OCI-LY7 (cell line): ENCODE results near the gene GPR3. TPM values are rescaled to one million over a fixed set of nuclear protein-coding genes. Genes with fewer than 3 reads are reported as not detected.

Experiments used
- BruUV-seq: library from RNA; stranded (reverse); fragments of 400-500 nt; replicated peaks from 2 replicates; lab custom pipeline; 2021; lab: Mats Ljungman, UMichigan
- CTCF ChIA-PET: fragments of 300-600 bp; sonication (Branson Sonifier 250); formaldehyde crosslinking; loops from one replicate; lab custom pipeline; 2022; ENCODE audit warnings: antibody characterized with exemption; ENCODE audit not compliant: unreplicated experiment; lab: Charles Lee
- POLR2A ChIA-PET: fragments of 300-600 bp; sonication (Branson Sonifier 250); formaldehyde crosslinking; loops from one replicate; lab custom pipeline; 2022; ENCODE audit warnings: antibody characterized with exemption; lab: Charles Lee
- DNase-seq: peaks from one replicate; pipeline ENCODE4 v3.0.0-alpha.2; 2015; ENCODE audit warnings: low spot score
- H2AFZ ChIP-seq: fragments of 200-600 bp; sonication (generic), shearing (Covaris generic); 2 replicates; pipeline ENCODE4 v1.6.1; 2014; ENCODE audit warnings: mild to moderate bottlenecking, antibody characterized with exemption, low read length, moderate library complexity
- H3K27ac ChIP-seq: fragments of 200-600 bp; sonication (generic); 2 replicates; pipeline ENCODE4 v1.5.1; 2014; ENCODE audit warnings: mixed run types, low read depth, mild to moderate bottlenecking, moderate library complexity, low read length, inconsistent platforms; ENCODE audit not compliant: poor library complexity, severe bottlenecking
- H3K36me3 ChIP-seq: fragments of 200-600 bp; sonication (generic); 2 replicates; pipeline ENCODE4 v1.6.1; 2014; ENCODE audit warnings: mild to moderate bottlenecking, antibody characterized with exemption, low read length, moderate library complexity, mixed read lengths; ENCODE audit not compliant: insufficient read depth
- H3K4me1 ChIP-seq: fragments of 200-600 bp; sonication (generic); 2 replicates; pipeline ENCODE4 v1.5.1; 2014; ENCODE audit warnings: mild to moderate bottlenecking, low read length; ENCODE audit not compliant: insufficient read depth, poor library complexity, severe bottlenecking
- H3K4me2 ChIP-seq: fragments of 200-600 bp; sonication (generic); 2 replicates; pipeline ENCODE4 v1.6.1; 2014; ENCODE audit warnings: mild to moderate bottlenecking, low read length
- H3K4me3 ChIP-seq: fragments of 200-600 bp; sonication (generic); 2 replicates; pipeline ENCODE4 v1.5.1; 2014; ENCODE audit warnings: mild to moderate bottlenecking, low read depth, low read length; ENCODE audit not compliant: poor library complexity, severe bottlenecking
- H3K79me2 ChIP-seq: fragments of 200-600 bp; sonication (generic); 2 replicates; pipeline ENCODE4 v1.6.1; 2016; ENCODE audit warnings: low read depth, mild to moderate bottlenecking, low read length, moderate library complexity, mixed read lengths; ENCODE audit not compliant: insufficient read depth
- H3K9me2 ChIP-seq: fragments of 200-600 bp; sonication (generic); 2 replicates; pipeline ENCODE4 v1.6.1; 2016; ENCODE audit warnings: mild to moderate bottlenecking, low read length, mixed read lengths; ENCODE audit not compliant: insufficient read depth
- H3K9me3 ChIP-seq: fragments of 200-600 bp; sonication (generic); 2 replicates; pipeline ENCODE4 v1.6.1; 2014; ENCODE audit warnings: mild to moderate bottlenecking, mixed run types, low read length, mixed read lengths
- H4K20me1 ChIP-seq: fragments of 200-600 bp; sonication (generic); 2 replicates; pipeline ENCODE4 v1.6.1; 2014; ENCODE audit warnings: mild to moderate bottlenecking, antibody characterized with exemption, low read length, moderate library complexity, mixed read lengths; ENCODE audit not compliant: insufficient read depth
- EZH2phosphoT487 ChIP-seq: fragments of 200-600 bp; sonication (generic); IDR thresholded peaks from 2 replicates; pipeline ENCODE4 v1.6.1; 2018; ENCODE audit warnings: low read depth, borderline replicate concordance, mild to moderate bottlenecking, mixed run types, antibody characterized with exemption, low read length, moderate library complexity, mixed read lengths
- intact Hi-C: fragments of 100-400 bp; cut with micrococcal nuclease; formaldehyde crosslinking; loops from one replicate; pipeline ENCODE4 v1.10.0; 2022; ENCODE audit not compliant: unreplicated experiment
- total RNA-seq, 2 experiments: library from RNA; depleted of rRNA in 1 of 2; stranded (reverse); fragments of >200 nt in 1 of 2; shearing (Covaris generic) in 1 of 2; gene quantifications; 2 replicates each; pipeline ENCODE4 v1.2.3, GENCODE V29; 2014 to 2022
- TF ChIP-seq, protein P1 (sequence below): fragments of 200-600 bp; sonication (generic); conservative IDR thresholded peaks from 2 replicates; pipeline ENCODE4 v1.5.1; 2014; ENCODE audit warnings: mild to moderate bottlenecking, antibody characterized with exemption, low read length, moderate library complexity, mixed read lengths

GPR3 gene
- total RNA-seq, 2 experiments from 2014 or later = 0.25 to 0.32 TPM

DNA sequence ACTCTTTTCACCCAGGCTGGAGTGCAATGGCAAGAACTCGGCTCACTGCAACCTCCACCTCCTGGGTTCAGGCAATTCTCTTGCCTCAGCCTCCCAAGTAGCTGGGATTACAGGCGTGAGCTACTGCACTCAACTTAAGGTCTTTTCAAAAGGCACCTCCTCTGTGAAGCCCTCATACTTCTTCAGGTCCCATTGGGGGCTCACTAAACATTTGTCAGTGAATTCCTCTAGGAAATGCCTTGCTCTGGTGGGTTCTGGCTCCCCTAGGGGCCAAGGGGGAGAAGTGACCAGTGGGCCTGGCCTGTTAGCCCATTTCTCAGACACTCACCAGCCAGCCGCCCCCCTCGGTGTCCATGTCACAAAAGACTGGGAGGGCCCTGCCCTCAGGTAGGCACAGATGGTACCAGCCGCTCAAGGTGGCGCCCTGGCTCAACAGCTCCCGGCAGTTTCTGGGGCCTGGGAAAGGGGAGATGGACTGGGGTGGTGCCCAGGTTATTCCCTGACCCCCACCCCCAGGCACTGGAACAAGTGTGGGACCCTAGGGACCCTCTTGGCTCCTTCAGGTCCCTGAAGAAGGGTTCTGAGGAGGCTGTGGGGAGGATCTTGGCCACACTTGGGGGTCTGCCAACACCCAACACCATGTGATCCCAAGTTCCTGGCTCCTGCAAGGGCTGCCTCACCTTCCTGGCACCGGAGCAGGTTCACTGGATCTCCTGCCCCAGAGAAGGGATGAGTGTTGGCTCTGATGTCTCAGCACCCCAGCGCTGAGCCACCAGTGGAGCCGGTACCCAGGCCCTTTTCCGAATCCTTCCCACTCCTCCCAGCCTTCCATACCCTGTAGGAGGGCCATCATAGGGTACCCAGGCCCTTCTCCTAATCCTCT, 19.4 kb upstream of the GPR3 start:
- H3K9me2 ChIP-seq = no peaks in the 10 kb centered on the region
- POLR2A ChIA-PET = no interaction called here
- no peak overlapping the region for H2AFZ ChIP-seq
- intact Hi-C loops = no loop called here
- no peak overlapping the region for H3K27ac ChIP-seq
- no peak for DNase-seq
- H3K4me2 ChIP-seq = no peak overlapping the region
- H4K20me1 ChIP-seq = no peaks in the 10 kb centered on the region
- H3K36me3 ChIP-seq = no peaks in the 10 kb centered on the region
- no TSS peak for BruUV-seq
- H3K4me3 ChIP-seq = no peak overlapping the region
- H3K79me2 ChIP-seq = no peaks in the 10 kb centered on the region
- TF ChIP-seq, protein P1, sequence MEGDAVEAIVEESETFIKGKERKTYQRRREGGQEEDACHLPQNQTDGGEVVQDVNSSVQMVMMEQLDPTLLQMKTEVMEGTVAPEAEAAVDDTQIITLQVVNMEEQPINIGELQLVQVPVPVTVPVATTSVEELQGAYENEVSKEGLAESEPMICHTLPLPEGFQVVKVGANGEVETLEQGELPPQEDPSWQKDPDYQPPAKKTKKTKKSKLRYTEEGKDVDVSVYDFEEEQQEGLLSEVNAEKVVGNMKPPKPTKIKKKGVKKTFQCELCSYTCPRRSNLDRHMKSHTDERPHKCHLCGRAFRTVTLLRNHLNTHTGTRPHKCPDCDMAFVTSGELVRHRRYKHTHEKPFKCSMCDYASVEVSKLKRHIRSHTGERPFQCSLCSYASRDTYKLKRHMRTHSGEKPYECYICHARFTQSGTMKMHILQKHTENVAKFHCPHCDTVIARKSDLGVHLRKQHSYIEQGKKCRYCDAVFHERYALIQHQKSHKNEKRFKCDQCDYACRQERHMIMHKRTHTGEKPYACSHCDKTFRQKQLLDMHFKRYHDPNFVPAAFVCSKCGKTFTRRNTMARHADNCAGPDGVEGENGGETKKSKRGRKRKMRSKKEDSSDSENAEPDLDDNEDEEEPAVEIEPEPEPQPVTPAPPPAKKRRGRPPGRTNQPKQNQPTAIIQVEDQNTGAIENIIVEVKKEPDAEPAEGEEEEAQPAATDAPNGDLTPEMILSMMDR = peak; percentile 52; the same call in 1 of the 2 replicates
- TF ChIP-seq EZH2phosphoT487 = no peak
- no peaks in the 10 kb centered on the region for H3K9me3 ChIP-seq
- CTCF ChIA-PET = no interaction called here
- no peaks in the 10 kb centered on the region for H3K4me1 ChIP-seq

DNA sequence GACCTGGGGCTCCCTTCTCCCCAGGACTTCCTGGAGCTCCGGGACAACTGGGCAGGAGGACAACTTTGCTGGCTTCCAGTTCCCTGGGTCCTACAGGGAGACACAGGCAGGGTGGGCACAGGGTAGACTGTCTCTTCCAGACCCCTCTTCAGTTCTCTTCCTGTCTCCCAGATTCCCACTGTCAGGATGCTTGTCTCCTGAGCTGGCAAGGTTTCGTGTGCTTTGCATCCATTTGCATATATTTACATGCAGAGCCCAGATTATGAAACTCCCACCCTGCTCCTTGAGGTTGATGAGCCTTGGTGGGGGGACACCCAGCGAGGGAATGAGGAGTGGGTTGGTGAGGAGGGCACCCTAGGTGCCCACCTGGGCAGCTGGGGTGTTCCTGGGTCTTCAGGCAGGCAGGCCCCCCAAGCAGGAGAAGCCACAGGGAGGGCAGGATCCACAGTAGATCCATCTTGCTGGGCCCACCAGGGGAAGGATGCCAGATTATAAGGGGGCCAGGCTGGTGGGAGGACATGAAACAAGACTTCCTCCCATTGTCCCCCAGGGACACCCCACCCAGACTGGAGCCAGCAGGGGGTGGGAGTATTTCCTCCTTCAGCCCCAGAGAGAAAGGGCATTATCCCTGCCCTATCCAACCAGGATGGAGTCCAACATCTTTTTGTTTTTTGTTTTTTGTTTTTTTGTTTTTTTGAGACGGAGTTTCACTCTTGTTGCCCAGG, 17.9 kb upstream of the GPR3 start, which contains the start of gene FCN3:
Gene FCN3 (minus strand): TSS at position 463 of the 725 bp plus-strand sequence. CDS start 6 bp downstream, at position 457.
- Histone ChIP-seq H3K9me3 (no peaks in the 10 kb centered on the region), H3K79me2 (no peaks in the 10 kb centered on the region), H3K4me2 (no peak within 1 kb of the TSS), H4K20me1 (no peaks in the 10 kb centered on the region), H3K4me3 (no peak within 1 kb of the TSS), H3K27ac (no peak within 1 kb of the TSS), H3K9me2 (no peaks in the 10 kb centered on the region), H3K4me1 (no peaks in the 10 kb centered on the region), H3K36me3 (no peaks in the 10 kb centered on the region), H2AFZ (no peak within 1 kb of the TSS)
- BruUV-seq = no TSS peak
- POLR2A ChIA-PET = no interaction called here
- CTCF ChIA-PET = no interaction called here
- intact Hi-C loops = no loop called here
- TF ChIP-seq, protein P1 = no peak
- TF ChIP-seq EZH2phosphoT487 = no peak
- no peak for DNase-seq
